ENCODE data around the gene DACT2. TPM values are rescaled to one million over a fixed set of nuclear protein-coding genes. Genes with fewer than 3 reads are reported as not detected.

The DACT2 gene
- total and polyA plus RNA-seq, 9 of the 15 experiments (the other 6 are each of a cell fraction or from before 2014, with no cell fraction given) = not detected

- H3K79me2 ChIP-seq (ENCODE audit: control insufficient read depth, insufficient read depth, low read length) = no peaks in the 10 kb centered on the region
- no peaks in the 10 kb centered on the region; a peak in 1 of 5 replicates for H3K4me1 ChIP-seq (replicated peaks in 1 of 2; ENCODE audit: control insufficient read depth in 2 of 2, insufficient read depth in 2 of 2, low read length in 2 of 2)
- intact Hi-C loops (cut with micrococcal nuclease) (no loop called here), in situ Hi-C loops (cut with MboI) (no loop called here)
- no peak for DNase-seq (ENCODE audit: extremely low read depth in 1 of 4, low spot score in 3 of 4)
- peaks cover 25 to 75% of the 10 kb centered on the region in 2 experiments; a peak in 4 of 5 replicates for H3K27me3 ChIP-seq (ENCODE audit: control insufficient read depth in 2 of 2, insufficient read depth in 2 of 2, low read length in 2 of 2)
- ChIA-PET CTCF (ENCODE audit: low intra/inter-chr PET ratio) (interaction anchor here (0.6 to 1.3 kb wide), 2 partner anchors 114 to 344 kb away, joined by 3 to 5 read pairs; no protein-coding TSS in a partner anchor), POLR2A (no interaction called here)
- H4K20me1 ChIP-seq (replicated peaks; ENCODE audit: control insufficient read depth, insufficient read depth, low read length) = no peaks in the 10 kb centered on the region; the same call in 1 of the 2 replicates
- no peak overlapping the region for H2AFZ ChIP-seq (ENCODE audit: low read depth, low read length)
- TF ChIP-seq ESRRB (CRISPR knock-in tag; IDR thresholded peaks at IDR 0.05; ENCODE audit: borderline replicate concordance) (no peak), THRA (IDR thresholded peaks at IDR 0.05) (no peak), CHD4 (IDR thresholded peaks at IDR 0.05; ENCODE audit: insufficient read depth, insufficient replicate concordance, low read depth, low read length, poor library complexity, severe bottlenecking) (no peak), TEAD4 (IDR thresholded peaks at IDR 0.05; ENCODE audit: low read length) (no peak), TEAD4 (CRISPR knock-in tag; IDR thresholded peaks at IDR 0.05; ENCODE audit: borderline replicate concordance) (no peak), EZH2 (IDR thresholded peaks at IDR 0.05; ENCODE audit: borderline replicate concordance, low read depth, low read length) (no peak)
- H3K4me2 ChIP-seq (ENCODE audit: insufficient read depth, low read length) = no peak overlapping the region
- FAIRE-seq = no peak
- H3K9me1 ChIP-seq (ENCODE audit: control insufficient read depth, insufficient read depth, low read length) = no peaks in the 10 kb centered on the region
- no peak overlapping the region for H3K9ac ChIP-seq (ENCODE audit: insufficient read depth in 1 of 2, low read depth in 2 of 2, low read length in 2 of 2)
- under 1% methylated on average over 5 of the region's 5 CpGs for WGBS (ENCODE audit: insufficient coverage, low coverage, missing lambda C conversion rate)
- no peak overlapping the region for H3K4me3 ChIP-seq
- H3K9me3 ChIP-seq (replicated peaks; ENCODE audit: control insufficient read depth, insufficient read depth, low read depth, low read length) = no peaks in the 10 kb centered on the region
- no TSS peak for BruUV-seq (replicated peaks)
- no peak overlapping the region for H3K27ac ChIP-seq (ENCODE audit: extremely low read depth, low read depth, low read length)
- no peaks in the 10 kb centered on the region for H3K36me3 ChIP-seq (ENCODE audit: control insufficient read depth, insufficient read depth, low read length)
- ATAC-seq = no peak
Observed at GRCh38 chr6:168315596-168315995, 4.0 kb downstream of the DACT2 start.
